GM18951 (cell line): ENCODE results near the gene CLEC2A.

Experiments
- POLR2A ChIP-seq: IDR thresholded peaks from 4 replicates; pipeline ENCODE4 v1.6.1; 2011; ENCODE audit warnings: mild to moderate bottlenecking; ENCODE audit not compliant: insufficient read length, insufficient read depth; ENCODE audit errors: extremely low read depth
- in situ Hi-C: fragments of 300-500 bp; cut with MboI; formaldehyde crosslinking; loops from one replicate; pipeline ENCODE4 v1.12.0; 2022; ENCODE audit warnings: low sequenced_read_pairs, mixed read lengths, inconsistent platforms; ENCODE audit not compliant: unreplicated experiment

The CLEC2A gene

GRCh38 chr12:9922429-9922828 is 9.7 kb downstream of the CLEC2A start:
- in situ Hi-C loops = no loop called here
- TF ChIP-seq POLR2A = no peak

- in situ Hi-C loops = no loop called here
- no peak for TF ChIP-seq POLR2A
These were observed 11.7 kb downstream of the CLEC2A start for GRCh38 chr12:9920451-9920850.

GRCh38 chr12:9919443-9919842 is 12.7 kb downstream of the CLEC2A start:
- in situ Hi-C loops = no loop called here
- no peak for TF ChIP-seq POLR2A

- TF ChIP-seq POLR2A = no peak
- in situ Hi-C loops = no loop called here
These were observed 20.5 kb downstream of the CLEC2A start for GRCh38 chr12:9911708-9912107.

GRCh38 chr12:9910716-9911421 is 21.3 kb downstream of the CLEC2A start:
- in situ Hi-C loops = no loop called here
- TF ChIP-seq POLR2A = no peak

- no peak for TF ChIP-seq POLR2A
These were observed 22.4 kb downstream of the CLEC2A start for GRCh38 chr12:9909724-9910123.

GRCh38 chr12:9908350-9908749 is 23.8 kb downstream of the CLEC2A start:
- in situ Hi-C loops = no loop called here
- TF ChIP-seq POLR2A = no peak

More at GRCh38 chr12:9909724-9910123, 22.4 kb downstream of the CLEC2A start:
- in situ Hi-C loops = no loop called here

- no peak for TF ChIP-seq POLR2A
- in situ Hi-C loops = no loop called here
These were observed 24.4 kb downstream of the CLEC2A start for GRCh38 chr12:9907769-9908168.

- no peak for TF ChIP-seq POLR2A
- in situ Hi-C loops = no loop called here
These were observed 25.3 kb downstream of the CLEC2A start for GRCh38 chr12:9906873-9907272.

- in situ Hi-C loops = no loop called here
- TF ChIP-seq POLR2A = no peak
These were observed 29.5 kb downstream of the CLEC2A start for GRCh38 chr12:9902539-9903228.

- no peak for TF ChIP-seq POLR2A
- in situ Hi-C loops = no loop called here
These were observed 31.2 kb downstream of the CLEC2A start for GRCh38 chr12:9900930-9901329.

- TF ChIP-seq POLR2A = no peak
These were observed 33.0 kb downstream of the CLEC2A start for GRCh38 chr12:9899209-9899608.

GRCh38 chr12:9897535-9897934 is 34.6 kb downstream of the CLEC2A start:
- TF ChIP-seq POLR2A = no peak
- in situ Hi-C loops = no loop called here

More at GRCh38 chr12:9899209-9899608, 33.0 kb downstream of the CLEC2A start:
- in situ Hi-C loops = no loop called here
